HTR-8/SVneo (cell line): Measurements from ENCODE around the gene CNN2.

ENCODE experiments used
- DNase-seq: peaks from one replicate; pipeline ENCODE4 v3.0.0; 2011; ENCODE audit warnings: low spot score, mixed read lengths; ENCODE audit not compliant: insufficient read length
- FAIRE-seq: peaks from 2 replicates; lab custom pipeline; 2011; peaks lifted over from hg19 to GRCh38; lab: Jason Lieb, UNC

Gene CNN2

DNA sequence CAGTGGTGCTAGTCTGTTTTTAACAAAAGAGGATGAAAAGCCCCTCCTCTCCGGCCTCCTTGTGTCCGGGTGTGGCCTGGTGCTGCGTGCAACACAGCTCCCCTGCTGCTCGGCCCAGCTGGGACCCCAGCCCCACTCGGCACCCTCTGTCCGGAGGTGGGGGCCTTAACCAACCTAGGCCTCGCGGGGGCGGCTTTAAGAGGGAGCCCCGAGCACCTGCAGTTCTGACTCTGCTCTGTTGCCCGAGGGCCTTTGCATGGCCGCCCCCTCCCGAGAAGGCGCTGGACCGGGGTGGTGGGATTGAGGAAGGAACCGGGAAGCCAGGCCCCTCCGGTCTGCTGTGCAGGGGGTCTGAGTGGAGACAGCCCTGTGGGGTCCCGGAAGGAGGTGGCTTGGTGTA, 31.9 kb upstream of the CNN2 start:
- FAIRE-seq, result no peak
- no peak for DNase-seq

DNA sequence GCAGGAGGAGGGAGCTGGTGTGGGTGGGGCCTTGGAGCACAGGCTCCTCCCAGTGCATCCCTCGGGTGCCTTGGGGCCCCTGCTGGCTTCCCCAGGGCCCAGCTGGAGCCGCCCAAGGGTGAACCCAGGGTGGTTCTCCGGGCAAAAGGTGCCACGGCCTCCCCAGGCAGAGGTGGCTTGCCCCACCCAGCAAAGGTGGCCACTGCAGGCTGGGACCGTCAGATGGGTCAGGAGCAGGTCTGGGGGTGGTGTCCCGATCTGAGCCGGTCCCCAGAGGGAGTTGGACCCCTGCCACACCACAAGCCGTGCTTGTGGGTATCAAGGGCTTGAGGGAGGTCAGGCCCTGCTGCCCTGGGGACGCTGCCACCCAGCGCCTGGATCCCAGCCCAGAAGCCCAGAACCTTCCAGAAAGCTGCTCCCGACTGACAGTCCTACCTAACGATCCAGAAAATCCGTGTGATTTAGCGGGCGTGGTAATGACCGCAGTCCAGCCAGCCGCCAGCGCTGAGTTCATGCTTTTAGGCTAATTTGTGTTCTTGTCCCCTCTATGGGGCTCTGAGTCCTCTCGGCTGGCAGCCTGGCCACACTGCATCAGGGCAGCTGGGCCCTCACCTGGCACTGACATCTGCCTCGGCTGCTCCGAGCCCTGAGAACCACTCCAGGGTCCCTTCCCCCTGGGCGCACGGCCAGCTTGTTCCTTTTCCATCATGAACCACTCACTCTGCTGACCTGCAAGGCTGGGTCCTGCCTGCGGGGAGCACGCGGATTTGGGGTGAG, 31.2 kb upstream of the CNN2 start:
- DNase-seq, result no peak
- no peak for FAIRE-seq

DNA sequence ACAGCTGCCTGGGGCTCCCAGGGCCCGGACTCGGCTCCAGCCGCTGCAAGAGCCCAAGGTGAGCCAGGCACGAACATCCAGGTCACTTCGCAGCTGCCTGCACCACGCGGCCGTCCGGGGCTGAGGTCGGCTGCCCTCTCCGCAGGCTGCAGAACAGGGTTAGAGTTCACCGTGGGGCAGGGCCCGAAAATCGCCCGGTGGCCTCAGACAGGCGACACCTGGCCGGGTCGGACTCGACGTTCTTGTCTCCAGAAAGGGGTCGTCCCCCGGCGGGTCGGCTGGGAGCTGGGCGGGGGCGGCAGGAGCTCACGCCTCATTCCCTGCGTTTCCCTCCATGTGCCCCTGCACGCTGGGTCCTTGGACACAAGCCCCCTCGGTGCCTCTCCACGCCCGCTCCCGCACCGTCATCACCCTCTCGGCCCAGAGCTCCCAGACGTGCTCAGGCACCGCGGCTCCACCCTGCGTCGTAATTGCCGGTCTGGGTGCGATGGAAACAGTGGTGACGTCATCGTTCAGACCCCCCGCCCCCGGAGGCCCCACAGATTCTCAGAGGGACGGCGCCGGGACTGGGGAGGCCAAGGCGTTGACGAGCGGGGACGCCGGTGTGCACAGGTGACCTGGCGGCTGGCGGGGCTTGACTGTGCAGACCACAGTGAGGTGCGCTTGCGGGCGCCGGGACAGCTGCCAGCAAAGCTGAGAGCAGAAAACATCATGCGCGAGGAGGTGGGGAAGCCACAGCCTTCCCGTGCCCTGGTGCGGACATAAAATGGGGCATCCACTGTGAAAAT, 30.2 kb upstream of the CNN2 start:
- no peak for FAIRE-seq
- DNase-seq, result no peak

DNA sequence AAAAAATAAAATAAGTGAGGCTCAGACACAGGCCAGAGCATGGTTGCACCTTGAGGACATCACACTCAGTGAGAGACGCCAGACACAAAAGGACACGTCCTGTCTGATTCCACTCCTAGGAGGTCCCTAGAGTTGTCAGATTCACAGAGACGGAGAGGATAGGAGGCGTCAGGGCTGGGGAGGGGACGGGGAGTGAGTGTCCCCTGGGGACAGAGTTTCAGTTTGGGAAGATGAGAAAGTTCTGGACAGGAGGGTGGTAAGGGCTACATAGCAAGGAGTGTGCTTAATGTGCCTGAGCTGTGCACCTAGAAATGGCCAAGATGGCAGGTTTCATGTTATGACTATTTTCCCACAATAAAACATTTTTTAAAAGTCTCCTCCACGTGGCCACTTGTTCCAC, 28.3 kb upstream of the CNN2 start:
- DNase-seq (no peak), FAIRE-seq (no peak)

DNA sequence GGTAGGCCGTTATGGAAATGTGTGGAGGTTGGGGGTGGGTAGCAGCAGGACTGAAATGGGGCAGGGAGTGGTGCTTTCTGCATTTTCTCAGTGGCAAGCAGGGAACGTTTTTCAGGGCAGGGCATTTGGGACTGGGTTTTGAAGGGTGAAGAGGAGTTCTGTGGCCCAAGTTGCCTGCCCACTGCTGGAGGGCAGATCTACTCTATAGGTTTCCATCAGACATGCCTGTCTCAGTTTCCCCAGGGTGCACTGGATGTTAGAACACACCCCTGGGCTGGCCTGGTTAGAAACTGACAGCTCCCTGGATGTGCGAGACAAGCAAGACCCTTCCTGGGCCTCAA, 27.1 kb upstream of the CNN2 start:
- no peak for FAIRE-seq
- no peak for DNase-seq

DNA sequence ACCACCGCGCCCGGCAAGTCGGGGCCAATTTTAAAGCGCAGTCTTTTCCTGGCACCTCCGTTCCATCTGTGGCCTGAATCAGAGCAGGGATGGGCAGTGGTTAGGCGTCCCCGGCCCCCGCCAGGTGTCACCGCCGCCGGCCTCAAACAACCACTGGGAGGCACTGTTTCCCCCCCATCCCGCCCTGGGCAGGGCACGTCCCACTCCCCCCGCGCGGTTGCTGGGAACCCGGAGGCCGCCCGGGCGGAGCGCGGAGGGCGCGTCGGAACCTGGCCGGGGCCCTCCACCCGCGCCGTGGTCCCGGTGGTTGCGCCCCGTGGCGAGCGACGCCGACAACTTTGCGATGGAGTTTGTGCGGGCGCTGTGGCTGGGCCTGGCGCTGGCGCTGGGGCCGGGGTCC, 26.3 kb upstream of the CNN2 start, which contains the start of gene GRIN3B:
GRIN3B (plus strand) TSS at position 325 of the 400 bp plus-strand sequence; CDS start at position 344, 19 bp downstream.
- FAIRE-seq, result no peak
- peak; percentile 82 for DNase-seq

DNA sequence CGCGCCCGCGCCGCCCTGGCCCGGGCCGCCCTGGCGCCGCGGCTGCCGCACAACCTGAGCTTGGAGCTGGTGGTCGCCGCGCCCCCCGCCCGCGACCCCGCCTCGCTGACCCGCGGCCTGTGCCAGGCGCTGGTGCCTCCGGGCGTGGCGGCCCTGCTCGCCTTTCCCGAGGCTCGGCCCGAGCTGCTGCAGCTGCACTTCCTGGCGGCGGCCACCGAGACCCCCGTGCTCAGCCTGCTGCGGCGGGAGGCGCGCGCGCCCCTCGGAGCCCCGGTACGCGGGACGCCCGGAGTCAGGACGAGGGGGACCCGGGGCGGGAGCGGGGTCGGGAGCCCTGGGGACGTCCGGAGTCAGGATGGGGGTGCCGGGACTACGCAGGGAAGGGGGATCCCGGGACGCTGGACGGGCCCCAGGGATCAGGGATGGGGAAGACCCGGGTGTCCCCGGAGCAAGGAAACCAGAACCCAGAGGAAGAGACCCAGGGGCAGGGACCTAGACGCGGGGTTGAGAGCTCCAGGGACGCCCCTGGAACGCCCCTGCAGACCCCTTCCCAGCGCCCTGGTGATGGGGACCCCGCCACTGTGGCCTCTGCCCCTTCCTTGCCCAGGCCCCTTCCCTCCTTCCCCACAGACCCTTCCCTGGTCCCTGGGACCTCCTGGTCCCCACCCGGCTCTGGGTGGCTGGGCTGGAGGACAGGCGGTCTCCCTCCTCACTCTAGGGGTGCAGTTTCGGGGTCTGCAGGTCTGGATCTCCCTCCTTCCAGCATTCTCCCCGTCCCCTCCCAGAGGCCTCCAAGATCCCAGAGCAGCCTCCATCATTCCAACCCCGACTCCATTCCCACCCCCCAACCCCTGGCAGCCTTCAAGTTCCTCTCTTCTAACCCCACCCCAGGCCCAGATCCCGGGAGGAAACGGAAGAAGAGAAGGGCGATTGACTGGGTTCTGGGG, 25.5 kb upstream of the CNN2 start:
- no peak for DNase-seq
- no peak for FAIRE-seq

DNA sequence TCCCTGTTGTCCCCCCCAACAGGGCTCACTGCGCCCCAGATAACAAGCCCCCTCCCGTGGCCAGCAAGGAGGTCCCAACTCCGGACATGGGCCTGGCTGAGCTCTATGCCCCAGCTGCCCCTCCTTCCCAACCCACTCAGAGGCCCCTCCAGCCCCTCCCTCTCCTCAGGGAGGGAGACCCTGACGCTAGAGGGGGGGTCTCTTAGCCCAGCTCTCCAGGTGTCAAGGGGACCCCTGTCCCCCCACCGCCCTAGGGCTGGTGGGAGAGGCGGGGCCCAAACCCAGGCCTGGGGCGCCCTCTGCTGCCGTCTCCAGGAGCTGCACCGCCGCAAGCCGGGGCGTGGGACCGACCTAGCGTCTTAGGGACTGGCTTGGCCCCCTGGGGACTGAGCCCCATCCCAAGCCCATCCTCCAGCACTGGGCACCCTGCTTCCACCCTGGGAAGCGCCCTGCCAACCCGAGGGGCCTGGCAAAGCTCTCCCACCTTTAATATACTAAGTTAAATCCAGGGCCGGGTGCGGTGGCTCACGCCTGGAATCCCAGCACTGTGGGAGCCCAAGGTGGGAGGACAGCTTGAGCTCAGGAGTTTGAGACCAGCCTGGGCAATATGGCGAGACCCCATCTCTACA, 24.8 kb upstream of the CNN2 start:
- FAIRE-seq (no peak), DNase-seq (peak; percentile 49)

DNA sequence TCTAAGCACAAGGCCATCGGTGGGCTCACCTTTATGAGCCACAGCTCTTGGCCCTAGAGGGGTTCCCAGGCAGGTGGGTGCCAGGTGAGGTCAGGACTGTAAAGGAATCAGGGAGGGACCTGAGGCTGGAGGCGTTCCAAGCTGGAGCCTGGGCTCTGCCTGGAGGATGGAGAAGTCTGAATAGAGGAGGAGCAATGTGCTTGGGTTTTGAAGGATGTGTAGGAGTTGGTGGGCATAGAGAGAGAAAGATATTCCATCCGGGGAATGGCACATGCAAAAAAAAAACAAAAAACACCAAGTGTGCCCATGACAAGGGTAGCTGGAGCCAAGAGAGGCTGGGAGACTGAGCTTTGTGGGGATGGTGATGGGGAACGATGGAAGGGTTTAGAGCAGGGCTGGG, 23.8 kb upstream of the CNN2 start:
- FAIRE-seq (no peak), DNase-seq (no peak)

DNA sequence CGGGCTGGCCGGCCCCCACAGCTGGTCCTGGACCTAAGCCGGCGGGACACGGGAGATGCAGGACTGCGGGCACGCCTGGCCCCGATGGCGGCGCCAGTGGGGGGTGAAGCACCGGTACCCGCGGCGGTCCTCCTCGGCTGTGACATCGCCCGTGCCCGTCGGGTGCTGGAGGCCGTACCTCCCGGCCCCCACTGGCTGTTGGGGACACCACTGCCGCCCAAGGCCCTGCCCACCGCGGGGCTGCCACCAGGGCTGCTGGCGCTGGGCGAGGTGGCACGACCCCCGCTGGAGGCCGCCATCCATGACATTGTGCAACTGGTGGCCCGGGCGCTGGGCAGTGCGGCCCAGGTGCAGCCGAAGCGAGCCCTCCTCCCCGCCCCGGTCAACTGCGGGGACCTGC, 23.1 kb upstream of the CNN2 start:
- FAIRE-seq (no peak), DNase-seq (no peak)

DNA sequence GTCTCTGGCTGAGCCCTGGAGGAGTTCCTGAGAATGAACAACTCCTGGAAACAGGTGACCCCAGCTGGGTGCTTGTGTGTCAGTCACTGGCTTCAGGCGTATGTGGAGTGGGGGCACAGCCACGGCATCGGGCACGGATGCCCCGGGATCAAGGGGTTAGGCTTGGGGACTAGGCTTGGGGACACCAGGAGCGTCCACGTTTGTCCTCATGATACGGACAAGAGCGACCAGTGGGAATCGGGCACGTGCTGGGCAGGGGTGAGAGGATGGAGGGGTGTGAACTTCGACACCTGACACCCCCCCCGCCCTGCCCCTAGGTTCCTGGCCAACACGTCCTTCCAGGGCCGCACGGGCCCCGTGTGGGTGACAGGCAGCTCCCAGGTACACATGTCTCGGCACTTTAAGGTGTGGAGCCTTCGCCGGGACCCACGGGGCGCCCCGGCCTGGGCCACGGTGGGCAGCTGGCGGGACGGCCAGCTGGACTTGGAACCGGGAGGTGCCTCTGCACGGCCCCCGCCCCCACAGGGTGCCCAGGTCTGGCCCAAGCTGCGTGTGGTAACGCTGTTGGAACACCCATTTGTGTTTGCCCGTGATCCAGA, 22.1 kb upstream of the CNN2 start:
- DNase-seq (no peak), FAIRE-seq (no peak)

DNA sequence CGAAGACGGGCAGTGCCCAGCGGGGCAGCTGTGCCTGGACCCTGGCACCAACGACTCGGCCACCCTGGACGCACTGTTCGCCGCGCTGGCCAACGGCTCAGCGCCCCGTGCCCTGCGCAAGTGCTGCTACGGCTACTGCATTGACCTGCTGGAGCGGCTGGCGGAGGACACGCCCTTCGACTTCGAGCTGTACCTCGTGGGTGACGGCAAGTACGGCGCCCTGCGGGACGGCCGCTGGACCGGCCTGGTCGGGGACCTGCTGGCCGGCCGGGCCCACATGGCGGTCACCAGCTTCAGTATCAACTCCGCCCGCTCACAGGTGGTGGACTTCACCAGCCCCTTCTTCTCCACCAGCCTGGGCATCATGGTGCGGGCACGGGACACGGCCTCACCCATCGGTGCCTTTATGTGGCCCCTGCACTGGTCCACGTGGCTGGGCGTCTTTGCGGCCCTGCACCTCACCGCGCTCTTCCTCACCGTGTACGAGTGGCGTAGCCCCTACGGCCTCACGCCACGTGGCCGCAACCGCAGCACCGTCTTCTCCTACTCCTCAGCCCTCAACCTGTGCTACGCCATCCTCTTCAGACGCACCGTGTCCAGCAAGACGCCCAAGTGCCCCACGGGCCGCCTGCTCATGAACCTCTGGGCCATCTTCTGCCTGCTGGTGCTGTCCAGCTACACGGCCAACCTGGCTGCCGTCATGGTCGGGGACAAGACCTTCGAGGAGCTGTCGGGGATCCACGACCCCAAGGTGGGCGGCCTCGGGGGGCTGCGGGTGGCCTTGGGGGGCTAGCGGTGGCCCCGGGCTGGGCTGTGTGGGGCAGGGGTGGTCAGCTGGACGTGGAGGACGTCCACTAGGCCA, 21.4 kb upstream of the CNN2 start:
- DNase-seq (no peak), FAIRE-seq (no peak)

DNA sequence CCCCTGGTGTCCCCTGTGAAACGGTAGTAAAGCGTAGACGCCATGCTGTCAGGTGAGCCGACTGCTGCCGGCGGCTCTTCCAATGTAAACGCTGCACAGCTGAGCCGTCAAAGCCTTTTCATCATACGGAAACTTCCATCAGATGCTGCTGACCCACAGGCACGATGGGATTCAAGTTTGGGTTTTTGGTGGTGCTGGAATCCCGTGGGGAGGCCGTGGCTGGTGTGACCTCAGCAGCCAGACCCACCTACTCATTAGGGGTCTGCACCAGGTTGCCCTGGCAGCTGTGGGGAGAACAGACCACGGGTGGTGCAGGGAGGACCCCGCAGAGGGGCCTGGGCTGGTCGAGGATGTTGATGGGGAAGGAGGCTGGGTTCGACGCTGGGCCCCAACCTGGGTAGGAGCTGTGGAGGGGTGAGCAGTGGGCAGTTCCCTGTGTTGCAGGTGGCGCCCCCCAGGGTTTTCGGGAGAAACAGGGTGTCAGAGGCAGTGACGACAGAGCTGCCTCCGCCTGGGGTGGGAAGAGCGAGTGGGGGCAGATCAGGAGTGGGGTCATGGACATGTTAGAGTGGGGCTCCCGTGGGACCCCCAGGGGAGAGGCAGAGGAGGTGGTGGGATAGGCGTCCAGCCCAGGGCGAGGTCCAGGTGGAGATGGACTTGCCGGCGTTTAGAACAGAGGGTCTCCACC, 19.6 kb upstream of the CNN2 start:
- FAIRE-seq (no peak), DNase-seq (no peak)

DNA sequence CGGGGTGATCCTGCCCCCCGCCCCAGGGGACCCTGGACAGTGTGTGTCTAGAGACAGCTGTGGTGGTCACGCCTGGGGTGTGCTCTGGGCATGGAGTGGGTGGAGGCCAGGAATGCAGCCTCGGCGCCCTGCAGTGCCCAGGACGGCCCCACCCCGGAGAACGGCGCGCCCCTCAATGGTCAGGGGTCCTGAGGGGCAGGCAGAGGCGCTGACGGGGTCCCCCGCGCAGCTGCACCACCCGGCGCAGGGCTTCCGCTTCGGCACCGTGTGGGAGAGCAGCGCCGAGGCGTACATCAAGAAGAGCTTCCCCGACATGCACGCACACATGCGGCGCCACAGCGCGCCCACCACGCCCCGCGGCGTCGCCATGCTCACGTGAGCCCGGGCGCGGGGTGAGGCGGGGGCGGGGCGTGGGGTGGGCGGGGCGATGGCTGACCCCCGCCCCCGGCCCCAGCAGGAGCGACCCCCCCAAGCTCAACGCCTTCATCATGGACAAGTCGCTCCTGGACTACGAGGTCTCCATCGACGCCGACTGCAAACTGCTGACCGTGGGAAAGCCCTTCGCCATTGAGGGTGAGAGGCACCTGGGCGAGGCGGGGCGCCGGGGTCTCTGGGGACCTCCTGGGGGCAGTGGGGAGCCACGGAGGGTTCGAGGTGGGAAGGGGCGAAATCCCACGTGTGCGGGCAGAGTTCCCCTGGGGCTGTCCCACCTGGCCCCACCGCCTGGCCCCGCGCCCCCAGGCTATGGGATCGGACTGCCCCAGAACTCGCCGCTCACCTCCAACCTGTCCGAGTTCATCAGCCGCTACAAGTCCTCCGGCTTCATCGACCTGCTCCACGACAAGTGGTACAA, 18.8 kb upstream of the CNN2 start:
- DNase-seq, result no peak
- no peak for FAIRE-seq

DNA sequence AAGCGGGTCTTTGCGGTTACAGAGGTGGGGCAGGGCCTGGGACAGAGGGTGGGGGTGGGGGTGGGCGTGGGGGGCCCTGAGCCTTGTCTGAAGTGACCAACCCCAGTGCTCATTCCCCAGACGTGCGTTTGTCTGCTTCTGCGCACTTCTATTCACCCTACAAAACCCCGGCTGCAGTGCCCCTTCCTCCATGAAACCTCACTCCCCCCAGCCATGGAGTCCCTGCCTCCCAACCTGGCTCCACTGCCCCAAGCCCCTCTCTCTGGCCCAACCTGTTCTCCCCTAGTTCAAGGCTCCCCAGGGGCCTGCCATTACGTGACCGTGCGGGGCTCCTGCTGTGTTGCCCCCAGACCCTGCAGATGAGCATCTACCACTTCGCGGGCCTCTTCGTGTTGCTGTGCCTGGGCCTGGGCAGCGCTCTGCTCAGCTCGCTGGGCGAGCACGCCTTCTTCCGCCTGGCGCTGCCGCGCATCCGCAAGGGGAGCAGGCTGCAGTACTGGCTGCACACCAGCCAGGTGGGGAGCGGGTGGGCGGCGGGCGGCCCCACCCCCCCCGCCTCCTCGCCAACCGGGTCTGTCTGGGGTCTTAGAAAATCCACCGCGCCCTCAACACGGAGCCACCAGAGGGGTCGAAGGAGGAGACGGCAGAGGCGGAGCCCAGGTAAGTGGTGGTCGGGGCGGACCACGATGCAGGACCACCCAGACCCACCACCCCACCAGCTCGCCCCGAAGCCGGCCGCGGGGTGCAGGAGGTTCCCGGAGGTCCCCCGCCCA, 18.0 kb upstream of the CNN2 start:
- FAIRE-seq, result no peak
- DNase-seq, result no peak

DNA sequence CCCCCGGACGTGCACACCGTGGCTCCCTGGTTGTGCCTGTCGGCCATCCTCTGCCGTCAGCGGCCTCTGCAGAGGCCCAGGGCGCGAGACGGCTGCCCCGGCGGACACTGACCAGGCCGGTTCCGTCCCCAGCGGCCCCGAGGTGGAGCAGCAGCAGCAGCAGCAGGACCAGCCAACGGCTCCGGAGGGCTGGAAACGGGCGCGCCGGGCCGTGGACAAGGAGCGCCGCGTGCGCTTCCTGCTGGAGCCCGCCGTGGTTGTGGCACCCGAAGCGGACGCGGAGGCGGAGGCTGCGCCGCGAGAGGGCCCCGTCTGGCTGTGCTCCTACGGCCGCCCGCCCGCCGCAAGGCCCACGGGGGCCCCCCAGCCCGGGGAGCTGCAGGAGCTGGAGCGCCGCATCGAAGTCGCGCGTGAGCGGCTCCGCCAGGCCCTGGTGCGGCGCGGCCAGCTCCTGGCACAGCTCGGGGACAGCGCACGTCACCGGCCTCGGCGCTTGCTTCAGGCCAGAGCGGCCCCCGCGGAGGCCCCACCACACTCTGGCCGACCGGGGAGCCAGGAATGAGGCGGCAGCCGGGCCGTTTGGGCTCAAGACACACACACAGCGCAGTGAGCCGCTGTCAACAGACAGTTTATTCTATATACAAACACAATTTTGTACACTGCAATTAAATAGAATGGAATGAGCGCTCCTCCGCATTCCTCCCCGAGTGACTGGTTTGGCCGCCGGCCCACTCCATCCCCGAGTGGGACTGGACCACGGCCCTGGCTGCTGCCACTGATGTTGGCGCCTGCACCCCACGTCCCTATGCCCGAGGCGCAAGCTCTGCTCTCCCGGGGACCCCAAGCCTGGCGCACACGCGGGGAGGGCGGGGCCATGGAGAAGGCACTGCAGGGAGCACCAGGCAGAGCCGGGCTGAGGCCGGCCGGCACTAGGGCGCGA, 17.1 kb upstream of the CNN2 start:
- FAIRE-seq, result no peak
- DNase-seq, result no peak
